ENCODE data around the gene ARRDC2. TPM values are rescaled to one million over a fixed set of nuclear protein-coding genes. Genes with fewer than 3 reads are reported as not detected.
A peak's percentile ranks its signal among the peaks of the same experiment; 100 is the strongest.

Gene ARRDC2
- total RNA-seq, 3 donors from 2014 or later (not counting 1 experiment from before 2014, with no cell fraction given) = 110 to 131 (median 121) TPM

DNA sequence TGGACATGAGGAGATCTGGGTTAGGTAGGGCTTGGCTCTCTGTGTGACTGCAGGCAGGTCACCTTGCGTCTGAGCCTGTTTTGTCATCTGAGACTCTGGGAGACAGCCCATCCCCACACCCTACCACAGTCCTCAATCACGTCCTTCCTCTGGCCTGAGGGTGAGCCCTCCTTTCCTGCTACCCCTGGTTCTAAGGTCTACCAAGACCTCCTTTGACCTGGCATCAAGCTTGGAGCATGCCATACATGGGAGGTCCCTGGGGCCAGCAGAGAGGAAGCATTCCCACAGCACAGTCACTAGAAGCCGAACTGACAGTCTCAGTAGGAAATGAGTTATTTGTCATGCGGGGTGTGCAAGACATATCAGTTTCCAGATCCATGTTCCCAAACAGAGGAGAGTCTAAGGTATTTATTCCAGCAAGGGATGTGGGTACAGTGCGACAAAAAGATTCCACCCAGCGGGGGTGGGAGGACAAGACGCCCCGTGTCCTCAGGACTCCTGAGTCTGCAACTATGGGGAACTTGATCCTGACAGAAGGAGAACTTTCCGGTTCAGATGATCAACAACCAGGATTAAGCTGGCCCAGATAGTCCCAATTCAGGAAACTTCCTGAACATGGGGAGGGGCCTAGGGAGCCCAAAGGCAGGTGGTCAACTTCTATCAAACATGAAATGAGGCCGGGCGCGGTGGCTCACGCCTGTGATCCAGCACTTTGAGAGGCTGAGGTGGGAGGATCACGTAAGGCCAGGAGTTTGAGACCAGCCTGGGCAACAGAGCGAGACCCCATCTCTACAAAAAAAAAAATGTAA lies 9.5 kb downstream of the ARRDC2 start:
- no peak overlapping the region for H3K27ac ChIP-seq (ENCODE audit: low read length)
- H3K4me1 Mint-ChIP-seq = peaks cover 11 to 39% of the 10 kb centered on the region in 2 donors
- H3K27me3 ChIP-seq (ENCODE audit: control insufficient read depth, insufficient read depth, low read length) = no peaks in the 10 kb centered on the region
- peaks cover 23% of the 10 kb centered on the region for H3K36me3 ChIP-seq (ENCODE audit: control insufficient read depth, insufficient read depth, low read length)
- TF ChIP-seq, protein P1, sequence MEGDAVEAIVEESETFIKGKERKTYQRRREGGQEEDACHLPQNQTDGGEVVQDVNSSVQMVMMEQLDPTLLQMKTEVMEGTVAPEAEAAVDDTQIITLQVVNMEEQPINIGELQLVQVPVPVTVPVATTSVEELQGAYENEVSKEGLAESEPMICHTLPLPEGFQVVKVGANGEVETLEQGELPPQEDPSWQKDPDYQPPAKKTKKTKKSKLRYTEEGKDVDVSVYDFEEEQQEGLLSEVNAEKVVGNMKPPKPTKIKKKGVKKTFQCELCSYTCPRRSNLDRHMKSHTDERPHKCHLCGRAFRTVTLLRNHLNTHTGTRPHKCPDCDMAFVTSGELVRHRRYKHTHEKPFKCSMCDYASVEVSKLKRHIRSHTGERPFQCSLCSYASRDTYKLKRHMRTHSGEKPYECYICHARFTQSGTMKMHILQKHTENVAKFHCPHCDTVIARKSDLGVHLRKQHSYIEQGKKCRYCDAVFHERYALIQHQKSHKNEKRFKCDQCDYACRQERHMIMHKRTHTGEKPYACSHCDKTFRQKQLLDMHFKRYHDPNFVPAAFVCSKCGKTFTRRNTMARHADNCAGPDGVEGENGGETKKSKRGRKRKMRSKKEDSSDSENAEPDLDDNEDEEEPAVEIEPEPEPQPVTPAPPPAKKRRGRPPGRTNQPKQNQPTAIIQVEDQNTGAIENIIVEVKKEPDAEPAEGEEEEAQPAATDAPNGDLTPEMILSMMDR (IDR thresholded peaks at IDR 0.05) = no peak
- no peaks in the 10 kb centered on the region for H3K27me3 Mint-ChIP-seq (ENCODE audit: low read depth in 2 of 2)
- H3K4me3 Mint-ChIP-seq = no peak overlapping the region
- peaks cover 3% of the 10 kb centered on the region for H3K9me3 ChIP-seq (ENCODE audit: control insufficient read depth, insufficient read depth, low read length)
- no peak overlapping the region for H3K4me3 ChIP-seq (ENCODE audit: low read length)
- H3K36me3 Mint-ChIP-seq = peaks cover 7% of the 10 kb centered on the region
- H3K9me3 Mint-ChIP-seq = no peaks in the 10 kb centered on the region
- peak in 1 of 2 donors; percentile 26 for DNase-seq
- intact Hi-C loops (cut with micrococcal nuclease) = no loop called here
- WGBS (ENCODE audit: insufficient coverage) = 74% methylated on average over 15 of the region's 15 CpGs
- H3K4me1 ChIP-seq (ENCODE audit: control insufficient read depth, insufficient read depth, low read length) = peaks cover 37% of the 10 kb centered on the region
- no peak overlapping the region for H3K27ac Mint-ChIP-seq
- no peak for ATAC-seq

DNA sequence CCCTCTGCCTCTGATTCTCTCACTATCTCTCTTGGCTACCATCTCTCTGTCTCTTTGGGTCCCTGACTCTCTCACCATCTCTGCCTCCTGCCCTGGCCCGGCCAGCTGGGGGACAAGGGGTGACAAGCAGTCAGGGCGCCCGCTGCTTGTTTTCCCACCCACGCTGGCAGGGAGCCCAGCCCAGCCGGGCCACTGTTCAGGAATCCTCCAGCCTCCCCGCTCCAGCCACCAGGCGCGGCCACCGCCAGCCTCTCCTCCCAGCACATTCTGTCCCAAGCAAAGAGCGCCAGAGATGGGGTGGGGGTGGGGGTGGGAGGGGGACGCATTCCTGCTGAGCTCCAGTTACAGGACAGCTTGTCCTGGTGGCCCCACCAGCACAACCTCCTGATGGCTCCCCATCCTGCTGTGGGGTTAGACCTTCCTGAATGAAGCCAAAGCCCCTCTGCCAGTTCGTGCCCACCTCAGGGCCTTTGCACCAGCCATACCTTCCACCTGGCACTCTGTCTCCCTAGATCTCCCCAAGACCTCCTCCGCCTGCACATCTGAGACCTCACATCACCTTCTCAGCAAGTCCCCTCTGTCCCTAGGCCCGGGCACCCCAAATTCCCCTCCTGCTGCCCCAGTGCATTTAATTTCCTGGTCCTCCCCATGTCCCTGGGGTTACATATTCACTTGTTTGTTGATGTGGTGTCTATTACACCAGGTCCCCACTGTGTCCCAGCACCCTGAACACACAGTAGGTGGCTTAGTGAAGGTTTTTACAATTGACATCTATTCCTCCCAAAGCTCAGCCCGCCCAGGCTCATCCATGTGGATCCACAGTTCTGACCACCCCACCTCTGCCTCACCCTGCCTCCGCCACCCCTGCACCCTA lies 12.5 kb downstream of the ARRDC2 start:
- no peak for ATAC-seq
- Mint-ChIP-seq H3K4me3 (no peak overlapping the region), H3K36me3 (no peaks in the 10 kb centered on the region), H3K27ac (peak overlapping the region in 1 of 2 donors; percentile 33), H3K27me3 (ENCODE audit: low read depth in 2 of 2) (no peaks in the 10 kb centered on the region), H3K4me1 (peaks cover 6 to 30% of the 10 kb centered on the region in 2 donors), H3K9me3 (no peaks in the 10 kb centered on the region)
- intact Hi-C loops (cut with micrococcal nuclease) = no loop called here
- Histone ChIP-seq H3K27ac (ENCODE audit: low read length) (peak overlapping the region; percentile 81), H3K4me3 (ENCODE audit: low read length) (no peak overlapping the region), H3K4me1 (ENCODE audit: control insufficient read depth, insufficient read depth, low read length) (peaks cover 51% of the 10 kb centered on the region), H3K9me3 (ENCODE audit: control insufficient read depth, insufficient read depth, low read length) (peaks cover 3% of the 10 kb centered on the region), H3K27me3 (ENCODE audit: control insufficient read depth, insufficient read depth, low read length) (no peaks in the 10 kb centered on the region), H3K36me3 (ENCODE audit: control insufficient read depth, insufficient read depth, low read length) (peaks cover 2% of the 10 kb centered on the region)
- 82% methylated on average over 12 of the region's 16 CpGs for WGBS (ENCODE audit: insufficient coverage)
- TF ChIP-seq, protein P1 (IDR thresholded peaks at IDR 0.05) = no peak
- DNase-seq = peak in 1 of 2 donors; percentile 22

DNA sequence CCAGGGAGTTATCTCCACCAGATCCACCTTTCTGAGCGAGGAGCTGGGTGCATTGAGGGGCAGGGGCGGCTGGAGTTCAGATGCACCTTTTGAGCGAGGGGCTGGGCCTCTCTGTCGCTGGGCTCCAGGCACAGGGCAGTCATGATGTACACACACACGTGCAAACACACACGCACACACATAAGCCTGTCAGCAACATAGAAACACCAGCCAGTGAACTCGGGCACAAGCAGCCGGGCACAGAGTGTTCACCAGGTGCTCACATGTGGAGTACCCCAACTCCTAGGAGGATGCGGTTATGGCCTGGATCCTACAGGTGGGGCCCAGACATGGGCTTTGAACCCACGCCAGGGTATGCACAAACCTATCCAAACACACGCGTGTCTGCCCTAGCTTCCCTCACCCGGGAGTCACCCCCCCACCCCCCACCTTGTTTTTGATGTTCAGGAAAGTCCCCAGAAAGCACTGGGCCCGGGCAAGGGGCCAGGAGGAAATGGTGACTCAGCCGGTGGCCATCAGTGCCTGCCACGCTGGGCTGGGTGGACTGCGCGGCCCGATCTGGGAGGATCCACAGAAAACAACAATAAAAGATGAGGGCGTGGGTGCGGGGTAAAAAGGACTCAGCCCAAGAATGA lies 13.3 kb downstream of the ARRDC2 start:
- Mint-ChIP-seq H3K36me3 (no peaks in the 10 kb centered on the region), H3K4me1 (peaks cover 6 to 30% of the 10 kb centered on the region in 2 donors)

More for the DNA sequence above, 13.3 kb downstream of the ARRDC2 start:
- DNase-seq (peak; percentile 66 to 91), ATAC-seq (peak; percentile 72 to 77 (median 76))
- Histone ChIP-seq H3K9me3 (ENCODE audit: control insufficient read depth, insufficient read depth, low read length) (peaks cover 3% of the 10 kb centered on the region), H3K27ac (ENCODE audit: low read length) (peak overlapping the region; percentile 81), H3K4me3 (ENCODE audit: low read length) (no peak overlapping the region), H3K36me3 (ENCODE audit: control insufficient read depth, insufficient read depth, low read length) (no peaks in the 10 kb centered on the region), H3K27me3 (ENCODE audit: control insufficient read depth, insufficient read depth, low read length) (no peaks in the 10 kb centered on the region), H3K4me1 (ENCODE audit: control insufficient read depth, insufficient read depth, low read length) (peaks cover 50% of the 10 kb centered on the region)
- Mint-ChIP-seq H3K27me3 (ENCODE audit: low read depth in 2 of 2) (no peaks in the 10 kb centered on the region), H3K9me3 (no peaks in the 10 kb centered on the region), H3K27ac (peak overlapping the region; percentile 33 to 76), H3K4me3 (peak overlapping the region; percentile 68)
- intact Hi-C loops (cut with micrococcal nuclease) = no loop called here
- TF ChIP-seq, protein P1 (IDR thresholded peaks at IDR 0.05) = no peak
- 26% methylated on average over 21 of the region's 21 CpGs for WGBS (ENCODE audit: insufficient coverage)
